Frontal cortex (tissue), 4 donors: ENCODE results near the gene SPAG16. TPM values are rescaled to one million over a fixed set of nuclear protein-coding genes. Genes with fewer than 3 reads are reported as not detected.
A peak's percentile ranks its signal among the peaks of the same experiment; 100 is the strongest.

ENCODE experiments used
- DNase-seq, 2 donors: peaks; one replicate each; pipeline ENCODE4 v3.0.0; 2012; ENCODE audit warnings: low spot score in 2 of 2
- FAIRE-seq: peaks from 2 replicates; lab custom pipeline; 2012; peaks lifted over from hg19 to GRCh38; lab: Jason Lieb, UNC
- total RNA-seq: library from RNA; depleted of rRNA; stranded (reverse); fragments of >200 nt; gene quantifications from one replicate; pipeline ENCODE4 v1.2.3, GENCODE V29; 2014
- donor health status: control.
- donor health status: control.
- donor health status: control.

SPAG16 gene
- total RNA-seq, 1 donor from 2014 or later, result 87.6 TPM

DNA sequence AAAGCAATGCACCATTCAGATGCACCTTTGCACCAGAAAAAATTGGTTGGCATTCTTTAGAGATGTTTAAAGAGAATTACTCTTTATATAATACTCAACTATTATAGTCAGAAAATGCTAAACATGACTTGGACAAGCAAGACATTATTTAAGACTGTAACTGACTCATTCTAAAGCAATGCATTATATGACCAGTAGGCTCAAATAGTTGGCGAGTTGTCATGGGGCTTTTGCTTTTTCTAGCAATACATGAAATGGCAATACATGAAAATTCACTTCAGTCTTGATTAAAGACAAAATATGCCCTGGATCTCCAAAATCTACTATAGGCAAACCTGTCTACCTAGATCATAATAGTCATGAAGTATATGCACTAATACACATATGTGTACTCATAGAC lies 909.7 kb downstream of the SPAG16 start:
- no peak for FAIRE-seq
- DNase-seq, result no peak

DNA sequence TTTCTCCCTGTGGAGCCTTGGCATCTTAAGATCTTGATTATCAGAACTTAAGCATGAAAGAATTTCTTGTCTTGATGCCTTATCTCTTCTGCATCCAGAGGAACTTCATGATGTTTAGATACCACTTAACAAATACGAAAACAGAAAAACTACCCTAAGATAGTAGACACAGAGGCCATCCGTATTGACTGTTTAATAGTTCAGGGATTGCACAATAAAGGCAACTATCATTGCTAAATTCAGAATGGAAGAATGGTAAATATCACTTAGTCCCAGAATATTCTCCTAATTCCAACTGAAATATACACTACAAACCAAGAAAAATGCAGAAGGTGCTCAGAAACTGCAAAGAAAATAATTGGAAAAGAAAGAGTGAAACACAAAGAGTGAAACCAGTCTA lies 912.0 kb downstream of the SPAG16 start:
- DNase-seq, result no peak
- FAIRE-seq, result no peak

DNA sequence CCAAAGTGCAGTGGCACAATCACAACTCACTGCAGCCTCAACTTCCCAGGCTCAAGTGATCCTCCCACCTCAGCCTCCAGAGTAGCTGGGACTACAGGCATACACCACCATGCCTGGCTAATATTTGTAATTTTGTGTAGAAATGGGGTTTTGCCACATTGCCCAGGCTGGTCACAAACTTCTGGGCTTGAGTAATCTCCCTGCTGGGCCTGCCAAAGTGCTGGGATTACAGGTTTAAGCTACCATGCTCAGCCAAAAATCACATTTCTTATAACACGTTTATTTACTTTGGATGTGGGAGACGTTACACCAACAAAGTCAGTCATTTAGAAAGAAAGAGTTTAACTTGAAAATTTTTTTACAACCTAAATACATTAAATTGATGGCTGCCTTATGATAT lies 917.6 kb downstream of the SPAG16 start:
- no peak for FAIRE-seq
- DNase-seq, result no peak

DNA sequence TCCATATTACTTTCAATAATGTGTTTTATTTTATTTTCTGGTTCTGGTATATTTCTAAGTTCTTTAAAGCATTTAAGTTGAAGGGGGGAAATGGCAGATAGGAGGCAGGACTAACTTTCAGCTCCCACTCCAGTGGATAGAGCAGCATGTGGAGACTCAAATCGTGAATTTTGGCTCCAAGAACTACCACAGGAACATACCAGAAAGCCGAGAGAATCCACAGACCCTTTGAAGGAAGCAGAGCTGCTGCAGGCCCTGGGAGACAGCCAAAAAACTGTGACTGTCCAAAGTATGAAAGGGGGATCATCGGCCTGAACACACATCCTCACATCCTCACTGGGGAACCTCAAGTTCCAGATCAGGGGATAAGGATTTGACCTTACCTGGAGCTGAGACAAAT lies 919.0 kb downstream of the SPAG16 start:
- no peak for FAIRE-seq
- no peak for DNase-seq

DNA sequence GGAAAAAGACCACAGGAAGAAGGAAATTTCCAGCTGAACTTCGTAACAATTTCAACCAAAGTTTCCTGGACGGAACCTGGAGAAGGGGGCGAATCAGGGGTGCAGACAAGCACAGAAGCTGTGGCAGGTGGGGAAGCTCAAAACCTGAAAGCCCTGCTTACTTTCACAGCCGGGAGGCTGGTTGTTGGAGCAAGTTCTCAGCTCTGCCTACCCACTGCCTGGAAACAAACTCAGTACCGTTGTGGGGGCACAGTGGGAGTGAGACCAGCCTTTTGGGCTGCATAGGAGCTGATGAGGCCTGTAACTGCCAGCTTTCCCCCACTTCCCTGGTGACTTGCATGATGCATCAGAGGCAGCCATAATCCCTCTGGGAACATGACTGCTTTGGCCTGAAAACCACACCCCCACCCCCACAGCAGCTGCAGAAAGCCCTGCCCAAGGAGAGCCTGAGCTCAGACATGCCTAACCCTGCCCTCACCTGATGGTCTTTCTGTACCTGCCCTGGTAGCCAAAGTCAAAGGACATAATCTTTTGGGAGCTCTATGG lies 919.6 kb downstream of the SPAG16 start:
- FAIRE-seq (no peak), DNase-seq (no peak)

DNA sequence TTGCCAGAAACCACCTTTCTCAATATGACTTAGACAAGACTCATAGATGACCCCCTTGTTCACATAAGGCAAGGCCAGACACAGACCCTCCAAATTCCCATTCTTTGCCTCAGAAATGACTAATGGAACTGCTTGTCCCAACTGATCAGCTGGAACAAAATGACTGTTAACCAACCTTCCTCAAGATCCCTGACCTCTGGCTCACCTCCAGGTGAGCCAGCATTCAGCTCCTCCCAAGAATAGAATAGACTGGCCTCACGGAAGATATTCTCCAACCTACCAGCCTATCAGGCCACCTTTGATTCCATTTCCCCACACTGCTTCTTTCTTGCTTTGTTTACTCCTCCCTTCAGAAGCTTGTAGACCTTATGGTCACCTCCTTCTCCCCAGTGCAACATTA lies 930.8 kb downstream of the SPAG16 start:
- DNase-seq (no peak), FAIRE-seq (no peak)

DNA sequence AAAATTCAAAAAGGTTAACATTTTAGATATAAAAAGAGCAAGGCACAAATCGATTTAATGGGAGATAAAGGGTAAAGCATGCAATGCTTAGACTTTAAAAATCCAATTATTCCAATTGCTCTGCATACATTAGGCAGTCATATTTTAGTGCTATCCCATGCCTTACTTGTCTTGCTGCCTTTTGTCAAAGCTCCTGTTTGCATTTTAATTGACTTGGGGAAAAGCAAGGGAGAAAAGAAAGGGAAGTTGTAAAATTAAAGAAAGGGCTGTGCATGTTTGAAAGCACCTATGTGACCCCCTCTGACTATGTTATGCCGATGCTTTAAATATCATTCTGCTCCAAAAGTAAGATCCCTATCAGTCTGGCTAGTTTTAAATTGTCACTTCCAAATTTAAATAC lies 932.9 kb downstream of the SPAG16 start:
- DNase-seq, result no peak
- no peak for FAIRE-seq

DNA sequence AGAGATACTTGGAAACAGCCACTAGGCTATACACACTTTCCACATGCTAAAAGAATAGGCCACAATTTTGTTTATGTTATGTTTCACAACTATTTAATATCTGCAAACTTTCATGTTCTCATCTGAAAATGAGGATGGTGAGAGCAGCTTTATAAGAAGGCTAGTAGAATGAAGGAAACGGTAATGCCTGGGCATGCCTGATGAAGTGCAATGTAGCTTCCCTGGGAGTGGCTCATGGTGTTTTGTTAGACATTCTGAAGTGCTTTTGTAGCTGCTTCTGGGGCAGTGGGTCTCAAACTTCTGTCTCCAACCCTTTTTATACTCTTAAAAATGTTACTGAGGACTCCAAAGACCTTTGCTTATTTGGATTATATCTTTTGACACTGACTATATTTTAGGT lies 933.3 kb downstream of the SPAG16 start:
- DNase-seq, result no peak

DNA sequence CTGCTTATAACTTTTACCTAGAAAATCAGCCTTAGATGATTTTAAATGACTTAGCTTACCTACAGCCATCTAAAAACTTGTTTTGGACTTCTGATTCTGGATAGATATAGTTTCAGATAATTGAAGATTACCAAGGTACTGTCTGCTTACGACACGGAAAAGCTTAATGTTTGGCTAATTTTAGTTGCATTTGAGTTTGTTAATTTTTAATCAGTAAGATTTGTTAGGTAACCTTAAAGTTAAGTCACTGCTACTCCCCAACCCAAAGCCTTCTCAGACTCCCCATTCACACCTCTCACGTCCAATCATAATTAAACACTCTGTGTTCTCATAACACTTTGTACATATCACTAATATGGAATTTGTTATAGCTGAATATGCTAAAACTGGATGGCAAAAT lies 936.0 kb downstream of the SPAG16 start:
- no peak for DNase-seq
- no peak for FAIRE-seq

More for the DNA sequence above, 933.3 kb downstream of the SPAG16 start:
- no peak for FAIRE-seq

DNA sequence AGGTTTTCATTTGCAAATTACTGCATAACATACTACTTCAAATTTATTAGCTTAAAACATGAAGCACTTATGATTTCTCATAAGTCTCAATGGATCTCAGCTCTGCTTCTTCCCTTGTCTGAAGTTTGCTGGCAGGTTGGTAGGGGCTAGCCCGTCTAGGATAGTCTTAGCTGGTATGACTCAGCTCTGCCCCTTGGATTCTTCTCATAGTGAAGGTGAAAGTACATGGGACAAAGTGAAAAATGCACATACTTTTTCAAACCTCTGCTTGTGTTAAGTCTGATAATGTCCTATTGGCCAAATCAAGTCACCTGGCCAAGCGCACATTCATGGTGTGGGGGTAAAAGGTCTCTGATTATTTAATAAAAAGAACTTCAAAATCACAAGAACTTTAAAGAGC lies 941.8 kb downstream of the SPAG16 start:
- no peak for DNase-seq
- FAIRE-seq, result no peak

DNA sequence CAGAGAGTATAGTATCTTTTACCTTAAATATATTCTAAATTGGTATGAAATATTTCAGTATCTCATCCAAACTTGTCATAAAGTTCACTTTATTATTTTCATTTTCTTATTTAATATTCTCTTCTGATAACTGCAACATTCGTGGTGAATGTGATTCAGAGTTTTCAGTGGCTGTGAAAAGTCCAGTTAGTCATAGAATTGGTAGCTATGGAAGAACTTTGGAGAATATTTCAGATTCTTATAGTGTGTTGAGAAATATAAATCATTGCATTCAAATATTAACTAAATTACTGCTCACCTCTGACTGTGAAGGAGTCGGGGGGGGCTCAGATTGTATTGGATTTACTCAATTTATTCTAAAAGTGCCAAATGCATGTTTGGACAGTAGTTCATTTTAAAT lies 948.0 kb downstream of the SPAG16 start:
- DNase-seq (no peak), FAIRE-seq (no peak)

DNA sequence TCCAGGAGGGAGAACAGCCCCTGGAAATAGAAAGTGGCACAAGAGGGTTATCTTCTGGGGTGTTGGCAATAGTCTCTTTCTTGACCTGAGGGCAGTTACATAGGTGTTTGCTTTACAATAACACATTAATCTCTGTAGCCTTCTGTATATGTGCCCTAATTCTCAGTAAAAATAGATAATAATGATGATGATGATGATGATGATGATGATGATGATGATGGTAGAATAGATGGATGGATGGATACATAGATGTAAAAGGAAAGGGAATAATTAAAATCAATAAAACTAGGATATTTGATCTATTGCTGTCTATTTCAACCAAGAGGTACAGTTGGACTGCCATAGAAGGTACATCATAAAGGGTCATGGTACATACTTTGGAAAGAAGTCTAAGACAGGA lies 948.9 kb downstream of the SPAG16 start:
- no peak for DNase-seq
- FAIRE-seq, result no peak

DNA sequence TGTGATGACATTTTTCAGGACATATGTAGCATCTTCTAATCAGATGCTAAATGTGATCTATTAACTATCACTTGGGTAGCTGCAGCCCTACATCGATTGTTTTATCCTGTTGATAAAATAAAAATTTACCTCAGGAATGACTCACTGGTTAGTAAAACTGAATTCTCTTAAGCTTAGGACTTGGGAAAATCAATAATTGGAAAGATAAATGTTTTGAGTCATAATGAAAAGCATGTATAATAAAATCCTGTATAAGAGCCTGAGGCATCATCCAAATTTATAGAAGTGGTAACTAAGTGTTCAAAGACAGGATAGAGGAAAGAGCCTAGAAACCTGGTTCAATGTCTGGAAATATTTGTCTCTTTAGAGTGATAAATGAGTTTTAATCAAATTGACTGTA lies 958.5 kb downstream of the SPAG16 start:
- FAIRE-seq, result no peak
- DNase-seq, result no peak

DNA sequence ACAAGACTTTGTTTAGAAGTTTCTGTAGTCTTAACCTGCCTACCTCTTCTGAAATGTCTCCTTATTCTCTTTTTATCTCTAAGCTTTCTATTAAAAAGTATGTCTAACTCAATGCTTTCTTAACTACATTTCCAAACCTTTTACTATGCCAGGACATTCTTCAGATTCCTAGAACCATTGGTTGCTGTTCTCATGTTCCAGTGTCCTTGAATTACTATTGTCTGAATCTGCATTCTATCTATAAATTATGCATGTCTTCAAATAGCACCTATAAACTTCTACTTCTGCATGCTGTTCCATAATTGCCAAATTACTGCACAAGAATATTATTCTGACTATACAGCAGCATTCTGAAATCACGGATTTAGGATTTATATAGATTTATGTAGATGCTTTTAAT lies 960.6 kb downstream of the SPAG16 start:
- DNase-seq (no peak), FAIRE-seq (no peak)

DNA sequence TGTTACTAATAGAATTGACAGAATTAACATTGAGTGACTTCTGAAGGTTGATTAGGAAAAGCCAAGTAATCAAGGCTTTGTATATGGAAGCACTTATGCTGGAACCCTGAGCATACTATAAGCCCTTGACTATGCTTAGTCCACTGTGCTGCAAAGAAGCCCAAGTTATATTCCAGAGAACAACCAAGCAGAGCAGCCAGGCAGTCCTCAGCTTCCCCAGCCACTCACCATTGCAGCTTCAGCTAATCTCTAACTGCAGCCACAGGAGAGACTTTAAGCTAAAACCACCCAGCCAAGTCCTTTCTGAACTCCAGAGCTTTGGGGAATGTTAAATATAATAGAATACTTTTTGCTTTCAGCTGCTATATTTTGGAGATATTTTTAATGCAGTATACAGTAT lies 962.2 kb downstream of the SPAG16 start:
- FAIRE-seq (no peak), DNase-seq (no peak)

DNA sequence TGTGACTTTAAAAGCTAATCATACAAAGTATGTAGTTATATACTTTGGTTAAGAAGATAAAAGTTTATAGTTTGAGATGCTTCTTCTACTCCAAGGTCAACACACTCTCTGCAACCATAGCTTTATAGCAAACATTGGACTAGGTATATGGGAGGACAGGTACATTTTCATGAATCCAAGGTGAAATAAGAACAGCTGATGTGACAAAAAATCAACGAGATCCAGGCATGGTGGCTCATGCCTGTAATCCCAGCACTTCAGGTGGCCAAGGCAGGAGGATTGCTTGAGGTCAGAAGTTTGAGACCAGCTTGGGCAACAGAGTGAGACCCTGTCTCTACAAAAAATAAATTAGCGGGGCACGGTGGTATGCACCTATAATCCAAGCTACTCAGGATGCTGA lies 963.3 kb downstream of the SPAG16 start:
- DNase-seq (no peak), FAIRE-seq (no peak)

DNA sequence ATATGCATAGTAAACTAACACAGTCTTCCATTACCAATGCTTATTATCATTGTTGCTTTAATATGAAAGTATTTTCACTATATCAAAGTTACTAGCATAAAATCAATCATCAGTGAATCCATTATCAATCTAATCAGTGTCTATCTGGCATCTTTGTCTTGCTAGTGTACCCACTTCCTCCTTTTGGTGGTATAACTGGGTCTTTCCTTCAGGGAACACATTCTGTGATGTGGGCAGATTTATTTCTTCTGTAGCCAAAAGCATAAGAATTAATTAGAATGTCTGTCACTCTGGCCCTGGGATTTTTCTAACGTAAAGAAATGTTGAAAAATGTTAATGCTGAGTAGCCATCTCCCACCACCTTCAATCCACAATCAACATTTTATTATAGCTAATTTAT lies 970.8 kb downstream of the SPAG16 start:
- FAIRE-seq (no peak), DNase-seq (no peak)

DNA sequence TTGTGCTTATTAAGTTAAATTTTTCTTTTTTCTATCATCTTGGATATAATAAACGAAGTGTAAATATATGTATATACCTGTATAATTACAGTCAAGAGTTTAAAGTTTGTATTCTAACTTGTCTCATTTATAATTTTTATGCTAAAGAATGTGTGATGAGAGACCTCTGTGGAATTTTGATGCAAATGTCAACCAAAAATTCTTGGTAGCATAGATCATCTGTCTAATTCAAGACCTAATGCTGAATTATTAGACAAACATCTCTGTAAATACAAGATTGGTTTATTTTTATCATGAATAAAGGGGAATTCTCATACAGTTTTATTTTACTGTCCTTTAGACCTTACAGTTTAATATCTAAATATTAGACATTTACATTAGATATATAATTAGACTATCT lies 977.4 kb downstream of the SPAG16 start:
- DNase-seq (no peak), FAIRE-seq (peak; percentile 69)

DNA sequence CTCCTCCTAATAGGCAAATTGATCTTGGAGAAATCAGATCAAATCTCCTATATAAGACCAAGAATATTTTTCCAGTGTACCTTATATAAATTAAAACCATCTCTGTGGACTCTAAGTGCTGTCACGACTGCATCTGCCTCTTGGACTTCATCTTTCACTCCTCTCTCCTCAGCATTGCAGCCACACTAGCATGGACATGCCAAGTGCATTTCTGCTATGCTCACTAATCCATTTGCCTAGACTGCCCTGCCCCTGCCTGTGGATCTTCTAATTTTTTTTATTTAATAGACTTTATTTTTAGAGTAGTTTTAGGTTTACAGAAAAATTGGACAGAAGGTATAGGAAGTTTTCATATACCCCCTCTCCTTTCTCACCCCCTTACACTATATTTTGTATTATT lies 979.9 kb downstream of the SPAG16 start:
- DNase-seq (no peak), FAIRE-seq (no peak)

DNA sequence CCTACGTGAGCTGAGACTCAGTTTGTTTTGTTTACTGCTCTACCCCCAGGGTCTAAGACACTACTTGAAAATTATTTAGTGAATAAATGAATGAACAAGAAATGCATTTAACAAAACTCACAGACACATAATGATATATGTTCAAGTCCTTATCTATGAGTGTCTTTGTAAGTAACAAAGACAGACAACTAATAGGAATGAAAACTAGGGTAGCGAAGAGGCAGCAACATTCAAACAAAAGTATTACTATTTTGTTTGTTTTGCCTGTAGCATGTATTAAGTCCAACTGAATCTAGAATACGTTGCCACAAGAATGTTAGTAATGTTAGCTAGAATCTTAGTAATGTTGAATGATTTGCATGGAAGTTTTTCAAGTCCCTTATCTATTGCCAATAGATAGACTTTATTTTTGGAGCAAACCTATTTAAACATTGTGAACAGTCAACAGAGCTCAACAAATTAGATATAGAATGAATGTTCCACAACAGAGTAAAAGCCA lies 981.8 kb downstream of the SPAG16 start:
- DNase-seq (no peak), FAIRE-seq (no peak)

DNA sequence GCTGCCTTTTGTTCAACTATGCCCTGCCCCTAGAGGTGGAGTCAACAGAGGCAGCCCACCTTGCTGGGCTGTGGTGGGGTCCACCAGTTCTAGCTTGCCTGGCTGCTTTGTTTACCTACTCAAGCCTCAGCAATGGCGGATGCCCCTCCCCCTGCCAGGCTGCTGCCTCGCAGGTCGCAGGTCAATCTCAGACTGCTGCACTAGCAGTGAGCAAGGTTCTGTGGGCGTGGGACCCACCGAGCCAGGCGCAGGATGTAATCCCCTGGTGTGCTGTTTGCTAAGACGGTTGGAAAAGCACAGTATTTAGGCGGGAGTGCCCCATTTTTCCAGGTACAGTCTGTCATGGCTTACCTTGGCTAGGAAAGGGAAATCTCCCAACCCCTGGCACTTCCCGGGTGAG lies 993.6 kb downstream of the SPAG16 start:
- FAIRE-seq, result no peak
- no peak for DNase-seq

DNA sequence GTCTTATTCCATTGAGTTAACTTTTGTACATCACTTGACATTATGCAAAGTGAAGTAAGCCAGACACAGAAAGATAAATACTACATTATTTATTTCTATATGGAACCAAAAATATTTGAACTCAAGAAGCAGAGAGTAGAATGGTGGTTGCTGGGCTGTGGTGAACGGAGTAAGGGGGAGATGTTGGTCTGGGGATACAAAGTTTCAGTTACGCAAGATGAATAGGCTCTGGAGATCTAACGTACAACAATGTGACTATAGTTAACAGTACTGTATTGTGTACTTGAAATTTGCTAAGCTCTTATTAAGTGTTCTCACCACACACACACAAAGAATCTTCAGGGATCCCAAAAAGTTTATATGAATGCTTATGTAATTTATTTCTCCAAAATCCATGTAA lies 1001.7 kb downstream of the SPAG16 start:
- DNase-seq, result no peak
- FAIRE-seq, result no peak

DNA sequence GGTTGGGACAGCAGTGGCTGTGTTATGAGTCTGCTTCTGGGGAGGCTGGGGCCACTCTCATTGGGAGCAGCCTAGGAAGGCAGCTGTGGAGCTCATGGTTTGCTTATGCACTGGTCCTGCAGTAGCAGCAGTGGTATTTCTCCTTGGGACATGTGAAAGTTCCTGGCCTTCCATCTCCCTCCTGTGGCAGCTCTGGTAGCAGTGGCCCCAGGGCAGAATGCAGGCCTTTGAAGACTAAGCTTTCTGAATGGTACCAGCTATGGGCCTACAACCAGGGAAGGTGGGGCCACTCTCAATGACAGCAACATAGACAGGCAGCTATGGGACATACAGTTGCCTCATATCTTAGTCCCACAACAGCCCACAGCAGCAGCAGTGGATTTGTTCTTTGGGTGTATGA lies 1009.3 kb downstream of the SPAG16 start:
- DNase-seq, result no peak

More for the DNA sequence above, 1009.3 kb downstream of the SPAG16 start:
- no peak for FAIRE-seq
